HG02840 (cell line): ENCODE measurements around the gene FAM217A.

Experiments used
- ATAC-seq: cut with Tn5 transposase; IDR thresholded peaks from one replicate; pipeline ENCODE4 v1.9.1; 2021; ENCODE audit warnings: mild to moderate bottlenecking, moderate library complexity, moderate number of reproducible peaks; ENCODE audit not compliant: unreplicated experiment, low FRiP score

Gene FAM217A

GRCh38 chr6:4088704-4089103 lies 9.8 kb upstream of the FAM217A start:
- ATAC-seq, result no peak

- no peak for ATAC-seq
Observed at GRCh38 chr6:4085332-4085700, 6.4 kb upstream of the FAM217A start.

- no peak for ATAC-seq
Observed at GRCh38 chr6:4084444-4085331, 5.8 kb upstream of the FAM217A start.

- ATAC-seq, result no peak
Observed at GRCh38 chr6:4074478-4075235, 4.3 kb downstream of the FAM217A start.

- ATAC-seq, result no peak
Observed at GRCh38 chr6:4071330-4071729, 7.6 kb downstream of the FAM217A start.

- ATAC-seq, result no peak
Observed at GRCh38 chr6:4069199-4069598, 9.7 kb downstream of the FAM217A start.

- no peak for ATAC-seq
Observed at GRCh38 chr6:4067673-4068072, 11.3 kb downstream of the FAM217A start.

GRCh38 chr6:4066029-4066755 lies 12.7 kb downstream of the FAM217A start:
- ATAC-seq, result no peak

- ATAC-seq, result no peak
Observed at GRCh38 chr6:4059115-4059777, 19.7 kb downstream of the FAM217A start.

GRCh38 chr6:4057036-4057435 lies 21.9 kb downstream of the FAM217A start:
- ATAC-seq, result no peak

- ATAC-seq, result no peak
Observed at GRCh38 chr6:4055420-4056041, 23.4 kb downstream of the FAM217A start.

- no peak for ATAC-seq
Observed at GRCh38 chr6:4049246-4049645, 29.7 kb downstream of the FAM217A start.

- no peak for ATAC-seq
Observed at GRCh38 chr6:4041480-4041879, 37.5 kb downstream of the FAM217A start.

- no peak for ATAC-seq
Observed at GRCh38 chr6:4039348-4039747, 39.6 kb downstream of the FAM217A start.

GRCh38 chr6:4036581-4036980 lies 42.4 kb downstream of the FAM217A start:
- no peak for ATAC-seq

- ATAC-seq, result no peak
Observed at GRCh38 chr6:4032475-4032874, 46.5 kb downstream of the FAM217A start.

GRCh38 chr6:4031442-4031841 lies 47.5 kb downstream of the FAM217A start:
- ATAC-seq, result no peak

- ATAC-seq, result no peak
Observed at GRCh38 chr6:4030669-4031068, 48.3 kb downstream of the FAM217A start.

GRCh38 chr6:4029687-4030086 lies 49.2 kb downstream of the FAM217A start:
- no peak for ATAC-seq

GRCh38 chr6:4028051-4028450 lies 50.9 kb downstream of the FAM217A start:
- no peak for ATAC-seq
